ENCODE data around the gene ROM1.
"Not testable (repeated sequence)": the region's sequence is repeated elsewhere in the genome, so short reads cannot be mapped to it uniquely, and the experiment has no call there.

ROM1 gene, protein sequence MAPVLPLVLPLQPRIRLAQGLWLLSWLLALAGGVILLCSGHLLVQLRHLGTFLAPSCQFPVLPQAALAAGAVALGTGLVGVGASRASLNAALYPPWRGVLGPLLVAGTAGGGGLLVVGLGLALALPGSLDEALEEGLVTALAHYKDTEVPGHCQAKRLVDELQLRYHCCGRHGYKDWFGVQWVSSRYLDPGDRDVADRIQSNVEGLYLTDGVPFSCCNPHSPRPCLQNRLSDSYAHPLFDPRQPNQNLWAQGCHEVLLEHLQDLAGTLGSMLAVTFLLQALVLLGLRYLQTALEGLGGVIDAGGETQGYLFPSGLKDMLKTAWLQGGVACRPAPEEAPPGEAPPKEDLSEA
- 3.0 to 6.5 (median 3.8) reads per million in 4 experiments for total RNA-seq

DNA sequence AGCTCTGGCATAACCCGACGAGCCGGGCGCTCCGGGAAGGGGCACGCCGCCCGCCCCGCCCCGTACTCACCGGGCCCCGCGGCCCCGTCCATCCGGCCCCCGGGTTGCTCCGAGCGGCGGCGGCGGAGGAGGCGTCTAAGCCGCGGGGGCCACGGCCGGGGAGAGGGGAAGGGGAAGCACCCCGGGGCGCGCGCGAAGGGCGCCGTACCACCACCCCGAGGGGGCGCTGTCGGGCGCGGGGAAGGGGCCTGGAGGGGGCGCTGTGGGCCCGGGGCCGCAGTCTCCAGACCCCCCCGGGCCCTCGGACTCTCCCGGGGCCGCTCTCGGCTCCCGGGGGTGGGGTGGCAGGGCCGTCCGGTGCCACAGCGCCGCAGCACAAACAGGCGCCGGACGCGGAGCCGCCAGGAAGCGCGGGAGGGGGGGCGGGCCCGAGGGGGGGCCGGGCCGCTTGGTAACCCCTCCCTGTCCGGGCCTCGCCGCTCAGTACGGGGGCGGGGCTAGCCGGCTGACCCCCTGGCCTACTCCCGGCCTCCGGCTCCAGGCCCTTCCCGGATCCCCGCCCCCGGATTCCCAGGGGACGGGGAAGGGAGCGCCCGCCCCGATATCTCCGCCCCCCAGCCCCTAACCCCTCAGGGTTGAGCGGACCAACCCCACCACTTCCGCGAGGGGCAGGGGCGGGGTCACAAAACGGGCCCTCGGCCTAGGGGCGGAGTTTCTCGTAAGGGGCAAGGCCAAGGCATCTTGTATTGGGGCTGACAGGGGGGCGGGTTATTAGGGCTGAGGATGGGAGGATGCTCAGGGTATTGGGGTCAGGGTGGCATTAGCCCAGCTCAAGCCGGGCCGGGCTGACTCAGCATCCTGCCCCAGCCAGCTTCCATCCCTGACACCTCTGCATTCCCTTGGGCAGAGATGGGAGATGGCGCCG, at the start of gene ROM1, which contains the start of gene EML3:
TSS of gene ROM1 (plus strand) at position 892 of the 925 bp plus-strand sequence. CDS start at position 917, 25 bp downstream.
TSS of gene EML3 (minus strand) at position 410 of the 925 bp plus-strand sequence. CDS start at position 92, 318 bp downstream.
- DNase-seq, result peak; percentile 79

DNA sequence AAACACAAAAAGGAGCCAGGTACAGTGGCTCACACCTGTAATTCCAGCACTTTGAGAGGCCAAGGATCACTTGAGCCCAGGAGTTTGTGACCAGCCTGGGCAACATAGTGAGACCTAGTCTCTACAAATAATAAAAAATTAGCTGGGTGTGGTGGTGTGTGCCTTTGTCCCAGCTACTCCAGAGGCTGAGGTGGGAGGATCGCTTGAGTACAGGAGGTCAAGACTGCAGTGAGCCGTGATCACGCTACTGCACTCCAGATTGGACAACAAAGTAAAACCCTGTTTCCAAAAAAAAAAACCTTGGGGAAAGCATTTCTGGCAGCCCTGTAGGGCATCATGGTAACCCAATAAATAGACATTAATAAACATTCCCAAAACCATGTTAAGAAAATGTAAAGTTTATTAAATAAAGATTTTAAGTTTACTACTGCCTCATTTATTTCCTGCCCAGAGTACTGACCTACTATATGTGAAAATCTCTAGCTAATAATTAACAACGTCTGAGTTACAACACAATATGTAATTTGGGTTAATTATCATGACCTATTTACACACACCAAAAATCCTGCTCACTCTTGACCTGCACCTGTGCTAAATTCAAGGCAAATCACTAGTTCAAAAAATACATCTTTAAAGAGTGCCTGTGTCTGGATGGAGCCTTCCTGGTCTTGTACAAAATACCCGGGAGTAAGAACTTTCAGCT, 47.8 kb upstream of the ROM1 start:
- DNase-seq, result no peak

DNA sequence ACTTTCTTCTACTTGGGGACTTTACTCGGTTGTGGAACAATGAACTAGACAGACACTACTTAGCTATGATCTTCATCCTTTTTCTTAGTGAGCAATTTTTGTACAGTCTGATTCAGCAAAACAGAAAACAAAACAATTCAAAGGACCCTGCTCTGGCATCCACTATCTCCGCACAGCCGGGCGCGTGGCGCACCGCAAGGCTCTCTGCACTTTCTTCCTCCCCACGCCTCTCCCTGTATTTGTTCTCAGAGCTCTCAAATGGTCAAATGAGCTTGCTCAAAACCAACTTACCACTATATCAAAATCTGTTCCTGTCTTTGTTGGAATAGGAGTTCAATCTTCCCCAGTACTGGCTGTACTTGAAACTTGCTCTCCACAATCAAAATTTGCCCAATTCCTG, 46.8 kb upstream of the ROM1 start:
- DNase-seq, result no peak

DNA sequence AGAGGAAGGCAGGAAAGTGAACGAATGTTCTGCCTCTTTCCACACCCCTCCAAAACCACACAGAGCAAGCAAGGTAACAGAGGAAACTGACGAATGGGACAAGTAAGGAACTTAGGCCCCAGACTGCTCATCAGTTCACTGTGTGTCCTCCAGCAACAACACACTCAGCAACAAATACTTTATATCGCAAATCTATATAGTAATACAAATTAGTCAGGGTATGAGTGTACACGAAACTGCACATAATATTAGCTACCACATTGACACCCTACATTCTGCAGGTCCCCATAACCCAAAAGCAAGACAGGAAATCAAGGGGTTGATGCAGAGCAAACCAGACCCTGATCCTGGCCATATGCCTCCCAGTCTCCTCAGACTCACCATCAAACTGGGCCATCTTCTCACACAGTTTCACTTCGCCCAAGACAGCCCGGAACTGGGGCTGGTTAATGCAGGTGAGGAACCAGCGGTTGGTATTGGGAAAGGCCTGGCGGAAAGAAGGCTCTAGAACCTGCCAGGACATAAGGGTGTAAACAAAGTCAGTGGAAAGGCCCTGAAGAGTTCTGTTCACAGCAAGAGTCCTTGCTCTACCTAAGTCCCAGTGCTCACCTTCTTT, 45.9 kb upstream of the ROM1 start:
- no peak for DNase-seq

DNA sequence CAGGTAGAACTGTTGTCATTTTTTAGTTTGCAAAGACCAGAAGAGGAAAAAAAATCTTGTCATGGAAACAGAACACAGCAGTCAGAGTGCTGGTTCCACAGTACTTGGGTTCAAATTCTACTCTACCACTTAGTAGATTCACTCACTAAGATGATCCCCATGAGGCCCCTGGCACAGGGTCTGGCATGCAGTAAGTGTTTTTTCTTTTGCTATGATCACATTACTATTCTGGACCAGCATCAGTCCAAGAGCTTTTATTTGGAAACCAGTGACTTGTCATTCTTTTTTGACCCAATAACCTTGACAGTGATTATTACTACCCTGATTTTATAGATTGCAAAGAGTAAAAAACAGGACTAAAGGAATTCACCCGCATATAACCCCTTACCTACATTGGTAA, 43.4 kb upstream of the ROM1 start:
- no peak for DNase-seq

DNA sequence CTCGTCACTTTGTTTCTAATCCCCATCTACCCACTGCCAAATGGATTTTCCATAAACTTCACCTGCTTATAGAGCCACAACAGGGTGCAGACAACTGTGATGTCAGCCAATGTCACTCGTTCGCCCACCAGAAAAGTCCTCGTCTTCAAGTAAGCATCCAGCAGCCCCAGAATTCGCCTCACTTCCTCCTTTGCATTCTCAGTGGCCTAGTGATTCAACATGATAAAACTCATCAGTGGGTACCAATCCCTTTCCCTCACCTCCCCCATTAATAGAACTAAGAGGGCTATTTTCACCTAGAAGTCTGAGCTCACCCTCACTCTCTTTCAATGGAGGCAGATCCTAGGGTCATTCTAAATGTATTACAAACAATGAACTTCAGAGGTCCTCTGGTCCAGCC, 42.2 kb upstream of the ROM1 start:
- DNase-seq, result not testable (repeated sequence)

DNA sequence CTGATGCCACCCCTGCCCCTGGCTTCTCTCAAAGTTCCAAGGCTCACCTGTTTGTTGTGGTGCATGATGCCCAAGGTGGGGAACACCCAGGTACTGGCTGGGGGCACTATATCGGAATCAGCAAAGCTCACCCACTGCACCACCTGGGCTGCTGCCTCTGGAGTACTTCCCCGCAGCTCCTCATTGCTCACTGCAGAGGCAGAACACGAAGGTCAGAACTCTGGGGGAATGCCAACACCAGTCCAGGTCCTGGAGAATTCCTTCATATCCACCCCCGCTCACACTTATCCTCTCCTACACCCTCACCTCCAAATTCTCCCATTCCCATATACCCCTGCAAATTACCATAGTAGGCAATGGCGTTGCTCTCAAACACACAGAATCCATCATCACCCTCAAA, 41.6 kb upstream of the ROM1 start:
- not testable (repeated sequence) for DNase-seq

DNA sequence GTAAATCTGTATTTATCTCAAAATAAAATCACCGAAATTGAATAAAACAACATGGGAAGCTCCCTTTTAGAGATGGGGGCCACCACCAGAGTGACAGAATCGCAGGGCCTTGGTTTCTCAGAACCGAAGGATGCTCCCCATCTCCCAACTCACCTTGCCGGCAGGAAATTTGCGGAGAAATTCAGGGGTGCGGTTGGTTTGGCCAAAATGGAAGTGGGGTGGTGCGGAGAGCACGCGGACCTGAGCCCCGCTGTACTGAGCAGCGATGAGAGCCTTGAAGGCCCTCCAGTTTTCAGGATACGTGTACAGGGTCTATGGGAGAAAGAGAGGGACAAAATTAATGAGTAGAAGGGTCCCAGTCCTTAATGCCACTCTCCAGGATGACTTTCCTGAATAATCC, 40.6 kb upstream of the ROM1 start:
- no peak for DNase-seq

DNA sequence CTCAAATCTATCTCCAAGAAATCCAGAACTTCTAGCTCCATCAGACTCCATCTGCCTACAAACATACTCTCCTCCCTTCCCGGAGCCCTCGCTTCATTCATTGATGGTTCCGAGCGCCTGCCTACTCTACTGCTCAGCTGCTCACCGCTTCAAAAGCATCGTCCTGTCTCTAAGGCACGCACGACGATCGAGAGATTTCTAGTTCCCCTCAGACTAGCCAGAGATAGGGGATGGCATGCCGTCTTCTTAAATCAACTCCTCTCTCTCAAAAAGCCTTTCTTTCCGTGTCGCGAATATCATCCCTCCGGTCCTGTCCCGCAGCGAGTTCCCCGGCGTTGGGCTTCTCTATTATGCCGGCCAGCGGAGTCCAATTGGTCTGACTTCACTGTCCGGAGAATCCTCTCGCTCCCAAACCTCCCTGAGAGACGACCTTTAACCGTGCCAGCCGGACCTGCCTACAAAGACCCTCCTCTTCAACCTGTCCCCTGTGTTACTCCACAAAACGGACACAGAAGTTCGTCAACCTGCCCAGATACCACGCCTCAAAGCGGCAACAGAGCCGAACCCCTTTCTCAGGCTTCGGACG, 40.0 kb upstream of the ROM1 start:
- DNase-seq, result no peak

DNA sequence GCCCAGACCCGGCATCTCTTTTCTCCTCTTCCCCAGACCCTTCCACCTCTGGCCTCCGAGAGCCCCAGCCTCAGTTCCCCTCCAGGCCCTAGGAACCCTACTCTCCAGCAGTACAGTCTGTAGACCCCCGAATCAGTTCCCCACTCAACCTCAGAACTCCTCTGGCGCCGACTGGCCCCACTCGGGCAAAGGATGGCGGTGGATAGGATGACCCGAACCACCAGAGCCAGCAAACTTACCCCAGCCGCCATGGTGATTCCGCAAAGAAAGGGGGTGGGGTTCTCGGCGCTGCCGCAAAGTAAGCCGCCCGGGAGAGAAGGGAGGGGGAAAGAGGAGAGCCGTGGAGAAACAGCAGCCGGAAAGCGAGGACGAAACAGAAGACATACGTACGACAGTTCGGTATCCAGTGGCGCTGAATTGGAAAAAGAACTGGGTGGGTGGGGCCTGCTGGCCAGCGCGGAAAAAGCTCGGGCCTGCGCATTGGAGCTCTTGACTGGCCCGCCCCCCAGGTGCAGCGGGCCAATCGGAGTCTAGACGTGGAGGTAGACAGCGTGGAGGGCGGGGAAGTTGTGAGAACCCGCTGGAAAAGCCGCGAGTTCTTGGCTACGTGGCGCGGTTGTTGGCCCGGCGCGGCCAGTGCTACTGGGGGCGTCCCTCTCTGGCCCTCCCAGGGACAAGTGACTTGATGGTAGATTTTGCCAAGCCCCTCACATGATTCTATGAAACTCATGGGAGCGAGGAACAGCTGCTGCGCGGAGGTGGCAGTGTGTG, 39.3 kb upstream of the ROM1 start, which contains the start of gene EEF1G:
TSS of gene EEF1G (minus strand) at position 300 of the 771 bp plus-strand sequence. CDS start at position 251, 49 bp downstream.
- peak; percentile 95 for DNase-seq

DNA sequence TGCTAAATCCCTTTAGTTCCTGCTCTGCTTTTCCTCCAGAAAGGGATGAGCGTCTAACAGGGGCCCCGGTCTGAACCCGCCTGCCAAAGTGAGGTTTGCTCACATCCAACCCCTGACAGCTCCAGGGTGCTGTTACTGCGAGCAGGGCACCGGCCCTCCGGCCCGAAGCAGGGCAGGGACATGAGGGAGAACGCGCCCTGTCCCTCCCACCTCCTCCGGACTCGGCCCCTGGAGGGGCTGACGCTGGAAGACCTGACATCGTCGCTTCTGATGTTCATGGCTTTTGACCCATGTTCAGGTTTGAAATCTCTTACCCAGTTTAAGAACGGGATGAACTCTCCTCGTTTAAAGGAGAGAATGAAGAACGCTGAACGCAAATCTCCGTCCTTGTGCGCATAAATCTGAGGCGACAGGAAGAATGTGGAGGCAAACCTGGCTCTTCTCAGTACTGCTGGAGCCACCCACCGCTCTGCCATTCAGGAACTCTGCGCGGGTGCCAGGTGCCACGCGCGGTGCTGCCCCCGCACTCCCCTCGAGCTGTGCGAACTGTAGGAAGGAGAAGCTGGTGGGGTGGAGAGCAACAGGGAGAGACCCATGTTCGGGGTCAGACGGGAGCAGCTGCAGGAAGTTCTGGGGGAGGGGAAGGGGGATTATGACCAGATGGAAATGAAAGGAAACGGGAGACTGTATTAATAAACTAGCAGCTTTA, 38.5 kb upstream of the ROM1 start:
- no peak for DNase-seq

DNA sequence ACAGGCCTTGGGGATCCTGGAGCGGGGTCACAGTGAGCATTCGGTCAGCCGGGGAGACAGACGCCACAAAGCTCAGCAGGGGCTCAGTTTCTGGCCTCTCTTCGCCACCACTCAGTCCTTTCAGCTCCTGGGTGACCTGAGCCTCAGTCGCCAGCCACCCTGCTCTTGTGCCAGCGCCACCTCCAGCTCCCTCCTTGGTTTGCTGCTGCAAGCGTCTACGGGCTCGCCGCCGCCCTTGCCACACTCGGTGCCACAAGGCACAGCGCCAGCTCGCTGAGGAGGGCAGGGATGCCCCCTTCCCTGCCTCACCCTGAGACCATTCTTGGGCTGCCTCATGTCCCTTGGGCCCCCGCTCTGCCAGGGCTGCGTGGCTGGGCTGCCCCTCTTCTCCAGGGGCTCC, 37.9 kb upstream of the ROM1 start:
- DNase-seq, result no peak

DNA sequence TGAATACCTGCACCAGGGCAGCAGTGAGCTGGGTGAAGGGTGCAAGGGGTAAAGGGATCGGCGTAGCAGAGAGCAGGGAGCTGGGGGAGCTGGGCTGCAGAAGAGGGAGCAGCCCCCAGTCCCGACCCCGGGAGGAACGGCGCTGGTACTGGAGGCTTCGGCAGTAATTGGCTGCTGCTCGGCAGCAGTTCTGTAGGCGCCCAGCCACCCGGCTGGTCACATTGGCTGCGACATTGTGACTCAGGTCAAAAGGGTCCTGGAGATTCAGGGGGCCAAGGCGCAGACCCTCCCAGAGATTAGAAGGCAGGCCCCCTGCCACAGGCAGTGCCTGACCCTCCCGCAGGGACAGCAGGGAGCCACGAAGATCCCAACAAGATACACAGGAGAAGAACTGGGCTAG, 37.2 kb upstream of the ROM1 start:
- DNase-seq, result no peak

DNA sequence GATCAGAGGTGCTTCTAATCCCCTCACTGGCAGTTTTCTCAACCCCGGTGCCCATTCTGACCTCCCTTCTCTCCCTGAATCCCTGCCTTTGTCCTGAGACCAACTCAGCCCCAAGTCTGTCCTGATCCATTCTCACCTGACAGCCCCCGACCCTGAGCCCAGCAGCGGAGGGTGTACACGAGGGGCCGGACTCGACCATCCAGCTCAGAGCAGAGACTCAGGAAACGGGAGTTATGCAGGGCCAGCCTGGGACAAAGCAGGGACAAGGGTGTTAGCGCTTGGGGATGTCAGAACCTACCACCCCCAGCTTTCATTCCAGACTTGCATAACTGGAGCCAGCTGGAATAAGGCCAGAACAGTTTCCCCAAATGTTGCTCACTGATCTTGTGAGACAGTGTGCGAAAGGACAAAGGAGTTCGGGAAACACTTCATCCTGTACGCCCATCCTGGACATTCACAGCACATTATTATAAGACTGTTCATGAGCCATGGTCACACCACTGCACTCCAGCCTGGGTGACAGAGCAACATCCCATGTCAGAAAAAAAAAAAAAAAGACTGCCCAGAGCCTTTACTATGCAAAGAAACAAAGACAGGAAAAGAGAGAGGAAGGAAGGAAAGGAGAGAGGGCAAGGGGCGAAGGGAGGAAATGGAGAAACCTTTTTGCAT, 35.9 kb upstream of the ROM1 start:
- DNase-seq, result no peak

DNA sequence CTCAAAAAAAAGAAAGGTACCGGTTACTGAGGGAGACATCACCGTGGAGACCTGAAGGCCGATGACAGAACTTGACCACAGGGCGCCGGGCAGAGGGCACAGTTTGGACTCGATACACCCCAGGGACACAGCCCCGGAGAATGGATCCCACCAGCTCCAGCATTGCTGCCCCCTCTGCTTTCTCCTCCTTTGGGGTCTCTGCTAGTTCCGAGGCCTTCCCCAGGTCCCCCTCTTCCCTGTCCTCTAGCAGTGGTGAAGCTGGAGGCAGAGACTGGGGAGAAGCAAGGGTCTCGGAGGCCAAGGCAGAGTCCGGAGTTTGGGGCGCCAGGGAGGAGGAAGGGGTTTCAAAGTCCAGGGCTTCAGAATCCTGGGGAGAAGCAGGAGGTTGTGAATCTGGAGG, 34.5 kb upstream of the ROM1 start:
- DNase-seq, result no peak

DNA sequence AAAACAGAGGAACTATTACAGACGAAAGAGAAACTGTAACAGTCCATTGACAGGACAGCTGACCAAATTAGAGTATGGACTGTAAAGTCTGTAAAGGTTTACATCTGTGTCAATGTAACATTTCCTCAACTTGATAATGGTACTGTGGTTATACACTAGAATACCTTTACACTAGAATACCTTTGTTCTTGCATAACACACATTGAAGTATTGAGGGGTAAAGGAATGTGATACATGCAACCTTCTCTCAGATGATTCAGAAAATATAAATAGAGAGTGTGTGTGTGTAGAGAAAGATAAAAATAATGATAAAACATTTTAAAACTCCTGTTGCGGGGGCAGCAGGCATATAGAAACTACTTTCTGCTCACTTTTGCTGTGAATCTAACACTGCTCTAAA, 33.8 kb upstream of the ROM1 start:
- DNase-seq, result no peak

DNA sequence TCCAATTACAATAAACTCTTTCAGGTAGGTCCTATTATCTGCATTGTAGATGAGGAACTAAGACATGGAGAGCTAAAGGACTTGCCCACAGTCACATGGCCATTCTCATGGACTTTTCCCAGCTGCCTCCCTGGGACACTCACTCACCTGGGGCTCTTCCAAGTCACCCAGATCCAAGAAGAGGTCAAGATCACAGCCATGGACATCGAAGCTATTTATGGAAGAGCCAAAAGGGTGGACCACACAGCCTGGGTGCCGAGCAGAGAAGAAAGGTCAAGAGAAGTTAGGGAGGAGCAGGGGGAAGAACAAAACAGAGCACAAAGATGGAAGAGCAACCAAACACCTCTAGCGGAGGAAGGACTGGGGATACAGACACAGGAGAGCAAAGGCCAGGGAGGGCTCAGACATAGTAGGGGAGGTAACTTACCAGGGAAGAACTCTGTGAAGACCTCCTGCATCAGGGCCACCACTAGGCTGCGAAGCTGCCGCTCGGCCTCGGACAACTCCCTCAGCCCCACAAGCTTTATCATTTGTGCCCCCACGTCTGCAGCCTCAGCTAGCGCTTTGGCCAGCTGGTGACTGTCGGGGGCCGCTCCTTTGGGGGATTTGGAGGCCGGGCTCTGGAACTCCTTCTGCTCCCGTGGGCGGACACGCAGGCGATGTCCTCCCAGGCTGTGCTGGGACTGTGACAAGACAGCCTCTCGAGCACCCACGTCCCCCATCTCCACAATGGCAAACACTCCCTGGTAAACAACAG, 31.9 kb upstream of the ROM1 start:
- DNase-seq, result no peak

DNA sequence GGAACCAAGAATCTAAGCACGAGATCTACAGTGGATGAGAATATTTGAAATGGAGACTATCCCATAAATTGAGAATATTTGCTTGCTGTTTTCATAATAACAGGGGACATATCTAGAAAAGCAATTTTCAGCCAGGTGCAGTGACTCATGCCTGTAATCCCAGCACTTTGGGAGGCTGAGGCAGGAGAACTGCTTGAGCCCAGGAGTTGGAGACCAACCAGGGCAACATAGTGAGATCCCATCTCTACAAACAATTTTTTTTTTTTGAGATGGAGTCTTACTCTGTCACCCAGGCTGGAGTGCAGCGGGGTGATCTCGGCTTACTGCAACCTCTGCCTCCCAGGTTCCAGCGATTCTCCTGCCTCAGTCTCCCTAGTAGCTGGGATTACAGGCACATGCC, 31.3 kb upstream of the ROM1 start:
- DNase-seq, result not testable (repeated sequence)

DNA sequence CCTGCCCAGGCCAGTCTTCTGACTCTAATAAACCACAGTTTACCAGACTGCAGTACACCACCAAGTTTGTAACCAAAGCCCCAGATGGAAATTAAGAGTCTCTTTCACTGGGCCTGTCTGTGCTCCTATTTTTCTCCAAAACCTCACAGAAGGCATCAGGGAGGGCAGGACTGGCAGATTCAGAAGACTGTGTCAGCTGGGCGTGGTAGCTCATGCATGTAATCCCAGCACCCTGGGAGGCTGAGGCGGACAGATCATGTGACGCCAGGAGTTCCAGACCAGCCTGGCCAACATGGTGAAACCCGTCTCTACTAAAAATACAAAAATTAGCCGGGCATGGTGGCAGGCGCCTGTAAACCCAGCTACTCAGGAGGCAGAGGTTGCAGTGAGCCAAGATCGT, 27.7 kb upstream of the ROM1 start:
- not testable (repeated sequence) for DNase-seq
